HG03108 (cell line): ENCODE data around the gene PJA1.

Experiments used
- ATAC-seq: cut with Tn5 transposase; IDR thresholded peaks from one replicate; pipeline ENCODE4 v1.9.1; 2021; ENCODE audit warnings: moderate library complexity; ENCODE audit not compliant: unreplicated experiment

Gene PJA1

DNA sequence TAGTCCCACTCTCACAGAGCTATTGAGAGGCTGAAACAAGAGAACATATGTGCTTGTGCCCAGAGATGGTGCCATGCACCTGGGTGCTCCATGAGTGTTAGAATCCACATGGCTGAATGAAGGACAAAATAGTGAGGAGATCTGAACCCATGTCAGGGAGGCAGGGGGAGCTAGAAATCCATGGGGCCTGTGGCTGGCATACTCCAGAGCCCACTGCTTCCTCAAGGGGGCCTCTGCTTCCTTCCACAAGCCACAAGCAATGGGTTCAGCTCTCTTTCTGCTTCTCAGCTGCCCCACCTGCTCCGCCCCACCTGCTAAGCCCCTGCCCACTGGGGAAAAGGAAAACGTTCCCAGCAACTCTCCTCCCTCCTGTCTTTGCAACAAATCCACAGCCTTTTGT is 46.1 kb downstream of the PJA1 start:
- ATAC-seq = no peak

- ATAC-seq = no peak
Observed at GRCh38 chrX:69117876-69118526, 47.3 kb downstream of the PJA1 start.

GRCh38 chrX:69116077-69116476 is 49.2 kb downstream of the PJA1 start:
- ATAC-seq = no peak

GRCh38 chrX:69113723-69114122 is 51.5 kb downstream of the PJA1 start:
- ATAC-seq = no peak
